Measurements from ENCODE around the gene LTBP3.
"Not testable (repeated sequence)": the region's sequence is repeated elsewhere in the genome, so short reads cannot be mapped to it uniquely, and the experiment has no call there.

LTBP3 gene

DNA sequence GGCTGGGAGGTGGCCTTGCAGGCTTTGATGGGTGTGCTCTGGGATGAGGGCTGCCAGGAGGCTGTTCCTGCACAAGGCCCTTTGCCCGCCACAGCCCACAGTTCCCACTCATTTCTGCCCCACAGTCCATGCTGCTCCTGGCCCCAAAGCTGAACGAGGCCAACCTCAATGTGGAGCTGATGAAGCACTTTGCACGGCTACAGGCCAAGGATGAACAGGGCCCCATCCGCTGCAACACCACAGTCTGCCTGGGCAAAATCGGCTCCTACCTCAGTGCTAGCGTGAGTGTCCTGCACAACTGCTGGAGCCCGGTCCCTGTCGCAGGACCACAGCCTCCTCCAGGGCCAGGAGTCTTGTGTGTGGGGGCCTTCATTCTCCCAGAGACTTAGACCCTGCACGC lies 23.1 kb downstream of the LTBP3 start:
- DNase-seq = no peak

DNA sequence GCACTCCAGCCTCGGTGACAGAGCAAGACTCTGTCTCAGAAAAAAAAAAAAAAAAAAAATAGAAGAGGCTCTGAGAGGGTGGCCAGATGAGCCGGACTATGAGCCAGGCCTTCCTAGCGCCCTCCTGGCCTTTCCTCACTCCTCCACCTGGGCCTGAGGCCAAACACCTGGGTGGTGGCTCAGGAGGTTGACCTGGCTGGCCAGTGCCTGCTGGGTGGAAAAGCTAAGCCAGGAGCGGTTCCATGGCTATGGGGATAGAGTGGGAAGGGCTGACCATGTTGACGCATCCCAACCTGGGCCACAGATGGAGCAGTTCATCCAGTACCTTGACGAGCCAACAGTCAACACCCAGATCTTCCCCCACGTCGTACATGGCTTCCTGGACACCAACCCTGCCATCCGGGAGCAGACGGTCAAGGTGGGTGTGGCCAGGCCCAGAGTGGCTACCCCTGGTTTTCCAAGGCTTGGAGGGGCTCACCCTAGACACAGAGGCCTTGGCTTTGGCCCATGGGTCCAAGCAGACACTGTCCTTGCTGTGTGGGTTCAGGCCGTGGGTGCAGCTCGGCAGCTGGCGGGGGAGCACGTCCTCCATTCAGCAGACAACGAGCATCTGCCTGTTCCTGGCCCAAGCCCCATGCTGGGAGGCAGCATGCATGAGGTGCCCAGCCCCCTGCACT lies 25.6 kb downstream of the LTBP3 start:
- no peak for DNase-seq

DNA sequence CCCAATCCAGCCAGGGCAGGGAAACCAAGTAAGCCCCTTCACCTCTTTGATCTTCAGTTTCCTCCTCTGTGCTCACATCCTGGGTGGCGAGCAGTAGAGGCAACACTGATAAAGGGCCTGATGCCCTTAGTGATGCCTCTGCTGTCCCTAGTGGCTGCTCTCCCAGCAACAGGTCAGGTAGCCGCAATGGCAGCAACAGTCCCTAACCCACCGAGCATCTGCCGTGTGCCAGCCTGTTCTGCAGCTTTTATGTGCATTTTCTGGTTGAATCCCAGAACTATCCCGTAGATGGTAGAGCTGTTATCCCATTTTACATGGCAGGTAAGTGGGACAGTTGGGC lies 28.0 kb downstream of the LTBP3 start:
- no peak for DNase-seq

DNA sequence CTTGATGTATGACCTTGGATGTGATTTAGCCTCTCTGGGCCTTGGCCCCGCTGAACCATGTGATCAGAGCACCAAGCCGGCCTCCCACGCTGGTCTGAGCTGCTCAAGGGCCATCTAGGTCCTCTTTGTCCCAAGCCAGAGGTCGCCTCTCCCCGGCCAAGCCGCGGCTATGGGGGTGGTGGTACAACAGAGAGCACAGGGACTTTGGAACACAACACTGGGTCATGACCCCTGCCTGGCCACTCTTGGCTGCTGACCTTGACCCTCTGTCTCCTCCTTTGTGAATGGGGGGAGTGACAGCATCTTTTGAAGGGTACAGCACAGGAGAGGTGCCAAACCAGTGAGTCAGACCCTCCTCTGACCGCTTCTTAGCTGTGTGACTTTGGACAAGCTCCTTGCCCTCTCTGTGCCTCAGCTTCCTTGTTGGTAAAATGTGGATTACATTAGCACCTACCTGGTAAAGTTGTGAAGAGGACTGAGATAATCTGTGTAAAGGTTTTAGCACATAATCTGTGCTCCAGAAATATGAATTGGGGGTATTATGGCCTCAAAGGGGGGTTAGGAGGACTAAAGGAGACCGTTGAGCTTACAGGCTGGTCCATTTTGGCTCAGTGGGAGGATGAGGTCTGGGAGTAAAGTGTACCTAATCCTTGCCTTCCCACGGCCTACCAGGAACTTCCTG lies 28.5 kb downstream of the LTBP3 start:
- DNase-seq = no peak

DNA sequence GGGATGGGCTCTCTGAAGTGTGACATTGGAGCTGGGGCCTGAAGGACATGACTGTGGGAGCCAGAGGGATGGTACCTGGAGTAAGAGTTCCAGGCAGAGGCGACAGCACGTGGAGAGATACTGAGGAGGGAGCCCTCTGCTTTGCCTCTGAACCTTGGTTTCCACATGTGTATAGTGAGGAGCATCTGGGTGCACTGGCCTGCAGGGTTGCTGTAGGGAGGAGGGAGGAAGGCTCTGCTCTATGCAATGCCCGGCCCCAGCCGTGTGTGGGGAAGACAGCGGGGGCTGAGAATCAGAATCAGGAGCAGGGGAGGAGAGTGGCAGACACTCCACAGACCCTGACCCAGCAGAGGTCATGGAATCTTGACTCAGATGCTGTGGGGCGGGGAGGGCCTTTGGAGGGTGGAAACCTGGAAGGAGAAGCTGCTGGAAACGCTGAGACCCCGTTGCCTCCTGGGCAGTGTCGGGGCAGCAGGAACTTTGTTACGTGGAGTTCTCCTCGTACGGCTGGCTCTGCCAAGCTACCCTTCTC lies 29.3 kb downstream of the LTBP3 start:
- DNase-seq = no peak

DNA sequence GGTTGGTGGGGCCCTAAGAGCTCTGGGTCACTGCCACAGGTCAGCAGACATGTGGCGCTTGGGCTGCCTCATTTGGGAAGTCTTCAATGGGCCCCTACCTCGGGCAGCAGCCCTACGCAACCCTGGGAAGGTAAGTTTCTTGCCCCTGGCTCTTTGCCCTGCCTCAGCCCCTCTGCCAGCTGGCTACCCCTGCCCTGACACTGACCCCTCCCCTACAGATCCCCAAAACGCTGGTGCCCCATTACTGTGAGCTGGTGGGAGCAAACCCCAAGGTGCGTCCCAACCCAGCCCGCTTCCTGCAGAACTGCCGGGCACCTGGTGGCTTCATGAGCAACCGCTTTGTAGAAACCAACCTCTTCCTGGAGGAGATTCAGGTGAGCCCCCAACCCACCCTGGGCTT lies 31.4 kb downstream of the LTBP3 start:
- no peak for DNase-seq

DNA sequence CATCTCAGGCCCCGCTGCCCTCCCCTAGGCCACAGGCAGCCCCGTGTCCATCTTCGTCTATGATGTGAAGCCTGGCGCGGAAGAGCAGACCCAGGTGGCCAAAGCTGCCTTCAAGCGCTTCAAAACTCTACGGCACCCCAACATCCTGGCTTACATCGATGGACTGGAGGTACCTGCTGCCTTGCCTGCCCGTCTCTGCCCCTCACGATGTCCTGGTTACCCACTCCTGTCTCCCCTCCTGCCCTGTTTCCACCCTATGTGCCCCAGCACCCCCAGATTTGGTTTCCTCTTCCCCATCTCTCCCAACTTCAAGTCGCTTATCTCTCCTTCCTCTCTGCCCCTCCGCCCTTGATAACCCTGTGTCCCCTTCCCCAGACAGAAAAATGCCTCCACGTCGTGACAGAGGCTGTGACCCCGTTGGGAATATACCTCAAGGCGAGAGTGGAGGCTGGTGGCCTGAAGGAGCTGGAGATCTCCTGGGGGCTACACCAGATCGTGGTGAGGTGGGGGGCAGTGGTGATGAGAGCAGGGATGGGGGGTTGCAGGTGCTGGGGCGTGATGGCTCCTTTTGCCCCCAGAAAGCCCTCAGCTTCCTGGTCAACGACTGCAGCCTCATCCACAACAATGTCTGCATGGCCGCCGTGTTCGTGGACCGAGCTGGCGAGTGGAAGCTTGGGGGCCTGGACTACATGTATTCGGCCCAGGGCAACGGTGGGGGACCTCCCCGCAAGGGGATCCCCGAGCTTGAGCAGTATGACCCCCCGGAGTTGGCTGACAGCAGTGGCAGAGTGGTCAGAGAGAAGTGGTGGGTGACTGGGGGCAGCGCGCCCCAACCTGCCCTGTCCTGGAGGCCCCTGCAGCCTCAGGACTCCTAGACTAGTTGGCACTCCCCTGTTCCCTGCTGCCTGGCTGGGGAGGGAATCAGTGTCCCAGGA lies 32.3 kb downstream of the LTBP3 start:
- no peak for DNase-seq

DNA sequence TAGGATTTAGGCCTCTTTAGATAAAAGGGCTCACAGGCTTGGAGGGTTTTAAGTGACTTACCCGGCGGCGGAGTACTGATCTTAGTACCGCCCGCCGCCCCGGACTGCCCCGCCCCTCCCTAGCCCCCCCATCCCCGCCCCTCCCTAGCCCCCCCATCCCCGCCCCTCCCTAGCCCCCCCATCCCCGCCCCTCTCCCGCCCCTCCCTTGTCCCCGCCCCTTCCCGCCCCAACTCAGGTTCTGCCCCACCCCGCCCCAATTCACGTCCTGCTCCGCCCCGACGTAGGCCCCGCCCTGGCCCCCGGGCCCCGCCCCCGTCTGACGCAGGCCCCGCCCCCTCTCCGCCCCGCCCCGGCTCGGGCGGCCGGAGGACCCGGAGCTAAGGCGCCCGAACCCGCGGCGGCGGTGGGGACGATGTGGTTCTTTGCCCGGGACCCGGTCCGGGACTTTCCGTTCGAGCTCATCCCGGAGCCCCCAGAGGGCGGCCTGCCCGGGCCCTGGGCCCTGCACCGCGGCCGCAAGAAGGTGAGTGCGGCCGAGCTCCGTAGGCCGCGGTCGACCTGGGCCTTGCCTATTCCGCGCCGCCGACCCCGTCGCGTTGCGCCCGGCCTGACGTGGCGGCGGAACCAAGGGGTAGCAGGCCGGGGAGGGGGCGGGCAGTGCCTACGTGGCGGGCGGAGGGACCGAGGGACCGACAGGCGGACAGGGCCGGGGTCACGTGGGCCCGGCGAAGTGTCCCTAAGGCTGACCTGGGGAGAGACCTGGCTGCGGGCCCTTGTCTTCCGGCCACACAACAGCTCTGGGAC lies 33.2 kb downstream of the LTBP3 start, which contains the start of gene SCYL1:
Gene SCYL1, plus strand, starts transcription at position 343 of the 805 bp plus-strand sequence. Its CDS starts 71 bp downstream, at position 414.
- peak; percentile 74 for DNase-seq

DNA sequence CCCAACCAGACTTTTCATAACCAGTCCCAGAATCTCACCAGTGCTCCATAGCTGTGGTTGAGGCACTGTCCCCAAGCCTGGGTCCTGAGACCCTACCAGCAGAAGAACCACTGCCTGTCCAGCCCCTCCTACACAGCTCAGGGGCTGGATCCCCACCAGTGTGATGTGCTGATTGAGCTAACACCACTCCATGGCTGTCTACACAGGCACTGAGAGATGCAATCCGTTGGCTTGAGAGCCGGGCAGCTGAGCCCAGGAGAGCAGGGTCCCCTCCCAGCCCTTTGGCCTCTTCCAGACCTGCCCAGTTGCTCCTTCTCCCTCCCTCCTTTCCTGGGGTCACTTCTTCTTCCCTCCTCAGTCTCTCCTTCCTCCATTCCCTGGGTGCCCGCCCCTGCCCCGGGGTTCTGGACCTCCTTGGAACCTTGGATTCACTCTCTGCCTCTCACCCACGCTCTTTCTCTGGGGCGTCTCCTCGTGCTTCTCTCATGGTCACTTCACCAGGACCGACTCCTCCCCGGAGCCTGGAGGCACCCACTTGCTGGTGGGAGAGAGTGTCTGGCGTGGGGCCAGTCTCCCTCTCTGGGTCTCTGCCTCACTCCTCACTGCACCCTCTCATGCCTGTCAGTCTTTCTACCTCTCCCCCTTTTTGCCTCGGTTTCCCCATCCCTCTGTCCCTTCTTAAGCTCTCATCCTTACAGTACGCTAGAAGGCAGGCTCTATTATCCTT lies 34.0 kb downstream of the LTBP3 start:
- no peak for DNase-seq

DNA sequence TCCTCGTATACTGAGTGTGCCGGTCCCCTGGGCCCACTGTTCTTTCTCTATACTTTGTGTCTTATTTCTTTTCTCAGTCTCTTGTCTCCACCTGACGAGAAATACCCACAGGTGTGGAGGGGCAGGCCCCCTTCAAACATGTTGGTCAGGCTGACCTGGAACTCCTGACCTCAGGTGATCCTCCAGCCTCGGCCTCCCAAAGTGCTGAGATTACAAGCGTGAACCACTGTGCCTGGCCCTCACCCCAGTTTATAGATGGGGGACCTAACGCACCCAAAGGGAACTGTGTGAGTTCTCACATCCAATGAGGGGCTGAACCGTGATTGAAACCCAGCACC lies 34.6 kb downstream of the LTBP3 start:
- not testable (repeated sequence) for DNase-seq

DNA sequence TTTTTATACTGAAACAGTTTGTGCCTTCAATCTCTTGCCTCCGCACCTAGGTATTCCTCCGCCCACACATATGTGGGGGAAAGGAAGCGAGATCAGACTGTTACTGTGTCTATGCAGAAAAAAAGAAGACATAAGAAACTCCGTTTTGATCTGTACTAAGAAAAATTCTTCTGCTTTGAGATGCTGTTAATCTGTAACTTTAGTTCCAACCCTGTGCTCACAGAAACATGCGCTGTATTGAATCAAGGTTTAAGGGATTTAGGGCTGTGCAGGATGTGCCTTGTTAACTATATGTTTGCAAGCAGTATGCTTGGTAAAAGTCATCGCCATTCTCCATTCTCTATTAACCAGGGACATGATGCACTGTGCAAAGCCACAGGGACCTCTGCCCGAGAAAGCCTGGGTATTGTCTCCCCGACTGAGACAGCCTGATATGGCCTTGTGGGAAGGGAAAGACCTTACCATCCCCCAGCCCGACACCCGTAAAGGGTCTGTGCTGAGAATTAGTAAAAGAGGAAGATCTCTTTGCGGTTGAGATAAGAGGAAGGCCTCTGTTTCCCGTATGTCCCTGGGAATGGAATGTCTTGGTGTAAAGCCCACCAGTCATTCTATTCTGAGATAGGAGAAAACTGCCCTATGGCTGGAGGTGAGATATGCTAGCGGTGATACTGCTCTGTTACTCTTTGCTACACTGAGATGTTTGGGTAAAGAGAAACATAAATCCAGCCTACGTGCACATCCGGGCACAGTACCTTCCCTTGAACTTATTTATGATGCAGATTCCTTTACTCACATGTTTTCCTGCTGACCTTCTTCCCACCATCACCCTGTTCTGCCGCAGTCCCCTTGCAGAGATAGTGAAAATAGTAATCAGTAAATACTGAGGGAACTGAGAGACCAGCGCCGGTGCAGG lies 35.2 kb downstream of the LTBP3 start:
- DNase-seq = not testable (repeated sequence)

DNA sequence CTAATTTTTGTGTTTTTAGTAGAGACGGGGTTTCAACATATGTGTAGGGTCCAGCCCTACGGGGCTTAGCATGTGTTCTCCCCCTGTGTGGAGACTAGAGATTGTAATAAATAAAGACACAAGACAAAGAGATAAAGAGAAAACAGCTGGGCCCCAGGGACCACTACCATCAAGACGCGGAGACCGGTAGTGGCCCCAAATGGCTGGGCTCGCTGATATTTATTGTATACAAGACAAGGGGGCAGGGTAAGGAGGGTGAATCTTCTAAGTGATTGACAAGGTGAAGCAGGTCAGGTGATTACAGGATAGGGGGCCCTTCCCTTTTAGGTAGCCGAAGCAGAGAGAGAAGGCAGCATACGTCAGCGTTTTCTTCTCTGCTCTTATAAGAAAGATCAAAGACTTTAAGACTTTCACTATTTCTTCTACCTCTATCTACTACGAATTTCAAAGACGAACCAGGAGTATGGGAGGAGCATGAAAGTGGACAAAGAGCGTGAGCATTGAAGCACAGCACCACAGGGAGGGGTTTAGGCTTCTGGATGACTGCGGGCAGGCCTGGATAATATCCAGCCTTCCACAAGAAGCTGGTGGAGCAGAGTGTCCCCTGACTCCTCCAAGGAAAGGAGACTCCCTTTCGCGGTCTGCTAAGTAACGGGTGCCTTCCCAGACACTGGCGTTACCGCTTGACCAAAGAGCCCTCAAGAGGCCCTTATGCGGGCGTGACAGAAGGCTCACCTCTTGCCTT lies 36.2 kb downstream of the LTBP3 start:
- DNase-seq = not testable (repeated sequence)

DNA sequence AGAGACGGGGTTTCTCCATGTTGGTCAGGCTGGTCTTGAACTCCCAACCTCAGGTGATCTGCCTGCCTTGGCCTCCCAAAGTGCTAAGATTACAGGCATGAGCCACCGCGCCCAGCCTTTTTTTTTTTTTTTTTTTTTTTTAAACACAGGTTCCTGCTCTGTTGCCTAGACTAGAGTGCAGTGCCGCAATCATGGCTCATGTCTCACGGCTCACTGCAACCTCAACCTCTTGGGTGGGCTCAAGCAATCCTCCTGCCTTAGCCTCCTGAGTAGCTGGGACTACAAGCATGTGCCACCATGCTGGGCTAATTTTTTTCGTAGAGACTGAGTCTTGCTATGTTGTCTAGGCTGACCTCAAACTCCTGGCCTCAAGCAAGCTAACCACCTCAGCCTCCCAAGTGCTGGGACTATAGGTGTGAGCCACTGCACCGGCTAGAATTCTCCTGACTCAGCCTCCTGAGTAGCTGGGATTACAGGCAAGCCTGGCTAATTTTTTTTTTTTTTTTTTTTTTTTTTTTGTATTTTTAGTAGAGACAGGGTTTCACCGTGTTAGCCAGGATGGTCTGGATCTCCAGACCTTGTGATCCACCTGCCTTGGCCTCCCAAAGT lies 39.1 kb downstream of the LTBP3 start:
- DNase-seq = not testable (repeated sequence)

DNA sequence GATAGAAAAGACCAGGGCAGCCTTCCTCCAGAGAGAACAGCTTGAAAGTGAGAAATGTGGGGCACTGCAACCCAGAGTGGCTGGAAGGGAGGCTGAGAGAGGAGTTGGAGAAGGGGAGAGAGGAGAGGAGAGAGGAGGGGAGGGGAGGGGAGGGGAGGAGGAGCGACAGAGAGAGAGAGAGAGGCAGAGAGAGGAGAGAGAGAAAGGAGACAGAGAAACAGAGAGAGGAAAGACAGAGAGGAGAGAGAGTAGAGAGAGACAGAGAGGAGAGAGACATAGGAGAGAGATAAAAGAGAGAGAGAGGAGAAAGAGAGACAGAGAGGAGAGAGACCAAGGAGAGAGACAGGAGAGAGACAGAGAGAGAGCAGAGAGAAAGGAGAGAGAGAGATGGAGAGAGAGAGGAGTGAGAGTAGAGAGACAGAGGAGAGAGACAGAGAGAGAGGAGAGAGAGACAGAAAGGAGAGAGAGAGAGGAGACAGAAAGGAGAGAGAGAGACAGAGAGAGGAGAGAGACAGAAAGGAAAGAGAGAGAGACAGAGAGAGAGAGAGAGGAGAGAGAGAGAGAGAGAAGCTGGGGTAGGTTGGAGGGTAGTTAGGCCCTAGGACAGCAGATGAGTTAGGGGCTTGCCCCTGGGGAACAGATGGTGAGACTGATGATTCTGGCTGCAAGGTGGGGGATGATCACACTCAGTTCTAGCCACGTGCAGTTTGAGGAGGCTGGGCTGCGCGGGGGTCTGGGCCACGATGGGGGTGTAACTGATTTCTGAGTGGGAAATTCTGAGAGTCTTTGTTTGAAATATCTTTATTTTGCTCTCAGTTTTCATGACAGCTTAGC lies 41.8 kb downstream of the LTBP3 start:
- no peak for DNase-seq

DNA sequence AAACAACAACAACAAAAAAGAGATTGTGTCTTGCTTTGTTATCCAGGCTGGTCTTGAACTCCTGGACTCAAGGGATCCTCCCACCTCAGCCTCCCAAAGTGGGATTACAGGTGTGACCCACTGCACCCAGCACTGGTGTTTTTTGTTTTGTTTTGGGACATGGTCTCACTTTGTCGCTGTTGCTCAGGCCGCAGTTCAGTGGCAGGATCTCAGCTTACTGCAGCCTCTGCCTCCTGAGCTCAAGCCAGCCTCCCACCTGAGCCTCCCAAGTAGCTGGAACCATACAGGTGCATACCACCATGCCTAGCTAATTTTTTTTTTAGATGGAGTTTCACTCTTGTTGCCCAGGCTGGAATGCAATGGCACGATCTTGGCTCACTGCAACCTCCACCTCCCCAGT lies 45.8 kb downstream of the LTBP3 start:
- not testable (repeated sequence) for DNase-seq

DNA sequence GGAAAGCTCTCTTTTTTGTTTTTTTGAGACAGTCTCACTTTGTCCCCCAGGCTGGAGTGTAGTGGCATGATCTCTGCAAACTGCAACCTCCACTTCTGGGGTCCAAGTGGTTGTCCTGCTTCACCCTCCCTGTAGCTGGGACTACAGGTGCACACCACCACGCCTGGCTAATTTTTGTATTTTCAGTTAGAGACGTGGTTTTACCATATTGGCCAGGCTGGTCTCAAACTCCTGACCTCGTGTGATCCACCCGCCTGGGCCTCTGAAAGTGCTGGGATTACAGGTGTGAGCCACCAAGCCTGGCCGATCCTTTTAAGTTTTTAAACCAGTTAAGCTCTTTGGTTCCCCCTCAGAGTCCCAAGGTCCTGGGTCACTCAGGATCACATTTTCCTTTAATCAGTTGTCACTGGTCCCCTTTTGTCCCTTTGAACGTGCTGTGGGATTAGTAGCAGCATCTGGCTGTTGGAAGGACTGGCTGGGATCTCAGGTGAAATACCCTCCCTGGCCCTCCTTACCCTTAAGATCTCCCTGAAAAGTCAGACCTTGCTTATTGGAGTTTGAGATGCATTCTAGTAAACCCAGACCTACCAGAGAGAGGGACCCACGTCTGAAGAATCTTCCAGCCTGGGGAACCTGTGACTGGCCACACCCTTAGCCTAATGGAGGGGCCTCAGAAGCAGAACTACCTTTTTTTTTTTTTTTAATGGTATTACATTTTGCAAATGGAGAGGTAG lies 51.2 kb downstream of the LTBP3 start:
- DNase-seq = no peak

DNA sequence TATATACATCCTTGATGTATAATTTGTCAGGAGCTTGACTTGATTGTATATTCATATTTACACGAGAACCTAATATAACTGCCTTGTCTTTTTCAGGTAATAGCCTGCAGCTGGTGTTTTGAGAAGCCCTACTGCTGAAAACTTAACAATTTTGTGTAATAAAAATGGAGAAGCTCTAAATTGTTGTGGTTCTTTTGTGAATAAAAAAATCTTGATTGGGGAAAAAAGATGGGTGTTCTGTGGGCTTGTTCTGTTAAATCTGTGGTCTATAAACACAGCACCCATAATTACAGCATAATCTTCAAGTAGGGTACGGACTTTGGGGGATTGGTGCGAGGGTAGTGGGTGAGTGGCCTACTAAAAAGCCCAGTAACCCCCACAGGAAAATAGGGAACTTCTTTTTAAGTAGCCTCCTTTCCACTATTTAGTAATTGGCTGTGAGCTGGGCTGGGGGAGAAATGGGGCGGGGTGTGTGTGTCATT lies 51.8 kb downstream of the LTBP3 start:
- peak; percentile 77 for DNase-seq
